MM.1S (cell line): ENCODE data around the gene HS1BP3.

Source experiments
- DNase-seq: peaks from one replicate; pipeline ENCODE4 v3.0.0-alpha.2; 2015
- H2AFZ ChIP-seq: fragments of 300-600 bp; sonication (generic); 2 replicates; pipeline ENCODE4 v1.6.0; 2016; ENCODE audit warnings: antibody characterized with exemption, low read length
- H3F3A ChIP-seq: fragments of 300-600 bp; sonication (generic); 2 replicates; pipeline ENCODE4 v1.6.1; 2016; ENCODE audit warnings: mild to moderate bottlenecking, antibody characterized with exemption, low read length, moderate library complexity, mixed read lengths; ENCODE audit not compliant: insufficient read depth
- H3K27ac ChIP-seq: fragments of 300-600 bp; sonication (generic); 2 replicates; pipeline ENCODE4 v1.5.1; 2016; ENCODE audit warnings: mild to moderate bottlenecking, low read length
- H3K27me3 ChIP-seq: fragments of 300-600 bp; sonication (generic); replicated peaks from 2 replicates; pipeline ENCODE4 v1.6.0; 2016; ENCODE audit warnings: low read length; ENCODE audit not compliant: insufficient read depth
- H3K36me3 ChIP-seq: fragments of 300-600 bp; sonication (generic); replicated peaks from 2 replicates; pipeline ENCODE4 v1.6.1; 2016; ENCODE audit warnings: mild to moderate bottlenecking, low read length, mixed read lengths; ENCODE audit not compliant: insufficient read depth
- H3K4me1 ChIP-seq: fragments of 300-600 bp; sonication (generic); 2 replicates; pipeline ENCODE4 v1.6.1; 2016; ENCODE audit warnings: low read length, mixed read lengths
- H3K4me2 ChIP-seq: fragments of 300-600 bp; sonication (generic); 2 replicates; pipeline ENCODE4 v1.6.0; 2016; ENCODE audit warnings: low read depth, low read length
- H3K4me3 ChIP-seq: fragments of 300-600 bp; sonication (generic); 2 replicates; pipeline ENCODE4 v1.5.1; 2016; ENCODE audit warnings: low read length, mixed read lengths
- H3K79me2 ChIP-seq: fragments of 300-600 bp; sonication (generic); 2 replicates; pipeline ENCODE4 v1.6.1; 2016; ENCODE audit warnings: mixed run types, low read length, mixed read lengths
- H3K9ac ChIP-seq: fragments of 300-600 bp; sonication (generic); 2 replicates; pipeline ENCODE4 v1.6.1; 2016; ENCODE audit warnings: low read length, mixed read lengths
- H3K9me2 ChIP-seq: fragments of 300-600 bp; sonication (generic); replicated peaks from 2 replicates; pipeline ENCODE4 v1.6.1; 2016; ENCODE audit warnings: mild to moderate bottlenecking, low read length, mixed read lengths; ENCODE audit not compliant: insufficient read depth
- H3K9me3 ChIP-seq: fragments of 300-600 bp; sonication (generic); replicated peaks from 2 replicates; pipeline ENCODE4 v1.6.1; 2016; ENCODE audit warnings: mild to moderate bottlenecking, low read length, mixed read lengths; ENCODE audit not compliant: insufficient read depth
- H4K20me1 ChIP-seq: fragments of 300-600 bp; sonication (generic); 2 replicates; pipeline ENCODE4 v1.6.1; 2016; ENCODE audit warnings: mild to moderate bottlenecking, low read length, moderate library complexity, mixed read lengths; ENCODE audit not compliant: insufficient read depth
- CTCF ChIP-seq: fragments of 300-600 bp; sonication (generic); IDR thresholded peaks from 2 replicates; pipeline ENCODE4 v1.5.1; 2016; ENCODE audit warnings: antibody characterized with exemption, low read length, mixed read lengths
- EZH2 ChIP-seq: fragments of 300-600 bp; sonication (generic); optimal IDR thresholded peaks from 2 replicates; pipeline ENCODE3; 2017; ENCODE audit warnings: low read depth, mild to moderate bottlenecking, antibody characterized with exemption, low read length, mixed read lengths
- EZH2phosphoT487 ChIP-seq: fragments of 300-600 bp; sonication (generic); IDR thresholded peaks from 2 replicates; pipeline ENCODE4 v1.6.1; 2018; ENCODE audit warnings: antibody characterized with exemption, low read length

HS1BP3 gene

DNA sequence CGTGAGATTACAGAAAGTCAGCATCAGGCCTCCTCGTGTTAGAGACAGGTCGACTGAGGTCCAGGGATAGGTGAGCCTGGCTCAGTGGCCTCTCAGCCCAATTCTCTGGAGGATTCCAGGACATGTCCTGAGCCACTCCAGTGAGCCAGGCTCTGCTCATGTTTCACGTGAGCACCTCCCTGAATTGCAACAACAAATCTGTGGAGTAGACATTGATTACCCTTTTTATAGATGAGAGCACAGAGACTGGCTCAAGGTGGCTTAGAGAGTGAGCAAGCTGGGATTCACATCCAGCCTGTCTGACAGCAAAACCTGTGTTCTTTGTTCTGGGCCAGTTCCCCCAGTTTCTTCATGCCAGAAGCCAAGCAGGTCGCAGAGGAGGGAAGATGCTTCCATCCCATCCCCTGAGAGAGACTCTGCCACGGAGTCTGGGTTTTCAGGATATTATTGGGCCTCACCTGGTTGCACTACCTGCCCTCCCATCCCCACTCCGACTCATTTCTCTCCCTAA lies 46.4 kb downstream of the HS1BP3 start:
- Histone ChIP-seq H4K20me1 (no peaks in the 10 kb centered on the region), H3K9me2 (no peaks in the 10 kb centered on the region), H3F3A (no peaks in the 10 kb centered on the region), H3K4me3 (no peak overlapping the region), H3K79me2 (no peaks in the 10 kb centered on the region), H3K4me2 (no peak overlapping the region), H3K27me3 (no peaks in the 10 kb centered on the region), H3K4me1 (no peaks in the 10 kb centered on the region), H3K9ac (no peak overlapping the region), H3K36me3 (no peaks in the 10 kb centered on the region), H2AFZ (no peak overlapping the region), H3K27ac (no peak overlapping the region), H3K9me3 (no peaks in the 10 kb centered on the region)
- no peak for DNase-seq
- TF ChIP-seq EZH2phosphoT487 (no peak), EZH2 (no peak), CTCF (no peak)

DNA sequence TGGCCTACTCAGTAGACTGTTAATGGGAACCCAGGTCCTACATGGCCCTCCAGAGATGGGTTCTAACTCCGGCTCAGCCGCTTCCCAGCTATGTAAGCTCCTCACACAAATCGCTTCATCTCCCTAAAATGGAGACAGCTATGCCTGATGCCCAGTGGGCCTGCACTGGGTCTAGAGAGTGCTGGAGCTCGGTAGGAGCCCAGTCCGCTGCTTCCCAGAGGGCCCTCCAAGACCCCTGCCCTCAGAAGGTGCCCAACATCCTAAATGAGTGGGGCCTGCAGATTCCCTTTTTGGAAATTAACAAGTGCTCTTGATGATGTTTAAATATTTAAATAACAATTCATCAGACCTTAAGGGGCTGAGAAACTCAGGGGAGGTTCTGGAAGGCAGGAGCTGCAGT lies 47.1 kb downstream of the HS1BP3 start:
- H2AFZ ChIP-seq, result no peak overlapping the region
- no peak overlapping the region for H3K27ac ChIP-seq
- no peak for DNase-seq
- H3K9me2 ChIP-seq, result no peaks in the 10 kb centered on the region
- H3K4me1 ChIP-seq, result no peaks in the 10 kb centered on the region
- no peaks in the 10 kb centered on the region for H4K20me1 ChIP-seq
- no peak overlapping the region for H3K4me3 ChIP-seq
- H3K4me2 ChIP-seq, result no peak overlapping the region
- TF ChIP-seq EZH2 (no peak), CTCF (no peak), EZH2phosphoT487 (no peak)
- H3K9ac ChIP-seq, result no peak overlapping the region
- no peaks in the 10 kb centered on the region for H3K79me2 ChIP-seq
- no peaks in the 10 kb centered on the region for H3K27me3 ChIP-seq
- no peaks in the 10 kb centered on the region for H3K36me3 ChIP-seq
- H3F3A ChIP-seq, result no peaks in the 10 kb centered on the region
- no peaks in the 10 kb centered on the region for H3K9me3 ChIP-seq

DNA sequence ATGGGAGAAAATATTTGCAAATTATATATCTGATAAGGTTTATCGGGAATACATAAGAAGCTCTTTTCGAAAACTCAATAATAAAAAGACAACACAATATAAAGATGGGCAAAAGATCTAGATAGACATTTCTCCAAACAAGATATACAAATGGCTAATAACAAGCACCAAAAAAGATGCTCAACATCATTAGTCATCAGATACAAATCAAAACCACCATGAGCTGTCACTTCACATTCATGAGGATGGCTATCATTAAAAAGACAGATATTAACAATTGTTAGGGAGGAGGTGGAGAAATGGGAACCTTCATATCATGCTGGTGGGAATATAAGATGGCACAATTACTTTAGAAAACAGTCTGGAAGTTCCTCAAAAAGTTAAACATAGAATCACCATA lies 48.1 kb downstream of the HS1BP3 start:
- H3K9me3 ChIP-seq, result no peaks in the 10 kb centered on the region
- DNase-seq, result no peak
- H3K4me2 ChIP-seq, result no peak overlapping the region
- H3K9ac ChIP-seq, result no peak overlapping the region
- no peak for TF ChIP-seq EZH2phosphoT487
- TF ChIP-seq CTCF, result no peak
- no peak for TF ChIP-seq EZH2
- no peak overlapping the region for H2AFZ ChIP-seq
- H3K9me2 ChIP-seq, result no peaks in the 10 kb centered on the region
- no peaks in the 10 kb centered on the region for H3K36me3 ChIP-seq
- H3K79me2 ChIP-seq, result no peaks in the 10 kb centered on the region
- no peaks in the 10 kb centered on the region for H3F3A ChIP-seq
- H4K20me1 ChIP-seq, result no peaks in the 10 kb centered on the region
- no peak overlapping the region for H3K4me3 ChIP-seq
- no peak overlapping the region for H3K27ac ChIP-seq
- no peaks in the 10 kb centered on the region for H3K4me1 ChIP-seq
- no peaks in the 10 kb centered on the region for H3K27me3 ChIP-seq
